ENCODE results near the gene UBAP1. TPM values are rescaled to one million over a fixed set of nuclear protein-coding genes. Genes with fewer than 3 reads are reported as not detected.

The UBAP1 gene
- total RNA-seq, 1 experiment from 2014 or later = 29.4 TPM

DNA sequence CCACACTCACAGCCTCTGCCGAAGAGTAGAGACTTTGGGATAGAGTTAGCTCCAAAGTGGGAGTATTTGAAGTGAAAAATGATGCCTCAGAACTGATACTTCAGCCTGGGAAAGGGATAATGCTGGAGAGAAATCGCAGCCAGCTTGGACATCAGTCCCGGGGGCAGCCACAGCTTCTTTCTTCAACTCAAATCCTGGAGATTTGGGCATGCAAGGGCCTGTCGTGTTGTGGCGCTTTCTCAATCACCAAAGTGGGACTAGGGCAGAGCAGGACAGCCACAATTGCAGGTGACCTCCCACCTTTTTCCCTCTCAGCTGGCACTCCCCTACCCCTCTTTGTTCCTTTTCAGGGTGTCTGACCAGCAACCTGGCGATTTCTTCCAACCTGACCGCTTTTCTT, 70.4 kb downstream of the UBAP1 start:
- Mint-ChIP-seq H3K9me3 (ENCODE audit: low read depth, unreplicated experiment) (no peaks in the 10 kb centered on the region), H3K4me3 (ENCODE audit: low read depth, unreplicated experiment) (no peak overlapping the region), H3K27me3 (ENCODE audit: unreplicated experiment) (no peaks in the 10 kb centered on the region), H3K27ac (ENCODE audit: unreplicated experiment) (no peak overlapping the region), H3K36me3 (ENCODE audit: insufficient read depth, unreplicated experiment) (peaks cover 19% of the 10 kb centered on the region), H3K4me1 (ENCODE audit: low read depth, unreplicated experiment) (no peaks in the 10 kb centered on the region)
- CTCF ChIA-PET = no interaction called here
- BruUV-seq (replicated peaks) = no TSS peak
- TF ChIP-seq, protein P1, sequence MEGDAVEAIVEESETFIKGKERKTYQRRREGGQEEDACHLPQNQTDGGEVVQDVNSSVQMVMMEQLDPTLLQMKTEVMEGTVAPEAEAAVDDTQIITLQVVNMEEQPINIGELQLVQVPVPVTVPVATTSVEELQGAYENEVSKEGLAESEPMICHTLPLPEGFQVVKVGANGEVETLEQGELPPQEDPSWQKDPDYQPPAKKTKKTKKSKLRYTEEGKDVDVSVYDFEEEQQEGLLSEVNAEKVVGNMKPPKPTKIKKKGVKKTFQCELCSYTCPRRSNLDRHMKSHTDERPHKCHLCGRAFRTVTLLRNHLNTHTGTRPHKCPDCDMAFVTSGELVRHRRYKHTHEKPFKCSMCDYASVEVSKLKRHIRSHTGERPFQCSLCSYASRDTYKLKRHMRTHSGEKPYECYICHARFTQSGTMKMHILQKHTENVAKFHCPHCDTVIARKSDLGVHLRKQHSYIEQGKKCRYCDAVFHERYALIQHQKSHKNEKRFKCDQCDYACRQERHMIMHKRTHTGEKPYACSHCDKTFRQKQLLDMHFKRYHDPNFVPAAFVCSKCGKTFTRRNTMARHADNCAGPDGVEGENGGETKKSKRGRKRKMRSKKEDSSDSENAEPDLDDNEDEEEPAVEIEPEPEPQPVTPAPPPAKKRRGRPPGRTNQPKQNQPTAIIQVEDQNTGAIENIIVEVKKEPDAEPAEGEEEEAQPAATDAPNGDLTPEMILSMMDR (IDR thresholded peaks at IDR 0.05; ENCODE audit: unreplicated experiment) = no peak
- intact Hi-C loops (cut with micrococcal nuclease; ENCODE audit: unreplicated experiment) = no loop called here
- DNase-seq = no peak

DNA sequence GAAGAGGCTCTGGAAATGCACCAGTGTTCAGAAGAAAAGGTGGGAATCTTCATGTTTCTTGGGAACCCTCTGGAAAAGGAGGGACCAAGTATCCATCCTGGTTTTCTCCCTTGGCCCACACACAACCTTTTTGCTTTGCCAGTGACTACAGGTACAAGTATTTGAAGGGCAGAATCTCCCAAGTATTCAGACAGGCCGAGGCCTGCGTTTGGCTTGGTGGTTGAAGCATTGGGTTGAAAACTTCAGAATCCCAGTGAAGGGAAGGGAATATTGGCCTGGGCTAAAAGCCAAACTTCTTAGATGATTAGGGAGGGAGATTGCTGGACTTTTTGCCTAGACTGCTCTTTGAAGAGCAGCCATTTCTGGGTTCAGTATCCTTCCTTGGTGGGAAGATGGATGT, 71.9 kb downstream of the UBAP1 start:
- Mint-ChIP-seq H3K36me3 (ENCODE audit: insufficient read depth, unreplicated experiment) (peaks cover 21% of the 10 kb centered on the region), H3K4me1 (ENCODE audit: low read depth, unreplicated experiment) (no peaks in the 10 kb centered on the region), H3K9me3 (ENCODE audit: low read depth, unreplicated experiment) (no peaks in the 10 kb centered on the region), H3K27ac (ENCODE audit: unreplicated experiment) (no peak overlapping the region), H3K4me3 (ENCODE audit: low read depth, unreplicated experiment) (no peak overlapping the region), H3K27me3 (ENCODE audit: unreplicated experiment) (no peaks in the 10 kb centered on the region)
- intact Hi-C loops (cut with micrococcal nuclease; ENCODE audit: unreplicated experiment) = no loop called here
- BruUV-seq (replicated peaks) = no TSS peak
- TF ChIP-seq, protein P1 (IDR thresholded peaks at IDR 0.05; ENCODE audit: unreplicated experiment) = no peak
- CTCF ChIA-PET = no interaction called here
- no peak for DNase-seq

DNA sequence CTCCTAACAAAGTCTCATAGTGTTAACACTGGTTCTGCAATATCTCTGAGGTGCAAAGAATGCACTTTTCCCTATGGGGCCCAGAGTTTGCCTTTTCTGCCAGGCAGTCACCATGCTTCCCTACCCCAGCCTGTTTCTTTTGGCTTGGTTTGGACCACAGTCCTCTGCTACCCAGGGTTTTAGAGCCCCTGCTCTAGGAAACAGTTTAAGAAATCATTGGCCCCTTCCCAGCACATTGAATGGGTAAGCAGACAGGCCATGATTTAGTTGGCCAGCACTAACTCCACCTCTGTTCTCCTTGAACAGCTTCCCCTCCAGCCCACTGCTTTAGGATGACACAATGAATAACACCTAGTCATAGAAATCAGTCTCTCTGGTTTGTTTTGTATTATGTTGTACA, 73.2 kb downstream of the UBAP1 start:
- no peak for DNase-seq
- BruUV-seq (replicated peaks) = TSS peak; percentile 34
- peaks cover 21% of the 10 kb centered on the region for H3K36me3 Mint-ChIP-seq (ENCODE audit: insufficient read depth, unreplicated experiment)
- H3K4me1 Mint-ChIP-seq (ENCODE audit: low read depth, unreplicated experiment) = no peaks in the 10 kb centered on the region
- CTCF ChIA-PET = no interaction called here
- no peaks in the 10 kb centered on the region for H3K9me3 Mint-ChIP-seq (ENCODE audit: low read depth, unreplicated experiment)
- H3K27ac Mint-ChIP-seq (ENCODE audit: unreplicated experiment) = no peak overlapping the region
- TF ChIP-seq, protein P1 (IDR thresholded peaks at IDR 0.05; ENCODE audit: unreplicated experiment) = no peak
- intact Hi-C loops (cut with micrococcal nuclease; ENCODE audit: unreplicated experiment) = no loop called here
- H3K4me3 Mint-ChIP-seq (ENCODE audit: low read depth, unreplicated experiment) = no peak overlapping the region
- H3K27me3 Mint-ChIP-seq (ENCODE audit: unreplicated experiment) = no peaks in the 10 kb centered on the region

DNA sequence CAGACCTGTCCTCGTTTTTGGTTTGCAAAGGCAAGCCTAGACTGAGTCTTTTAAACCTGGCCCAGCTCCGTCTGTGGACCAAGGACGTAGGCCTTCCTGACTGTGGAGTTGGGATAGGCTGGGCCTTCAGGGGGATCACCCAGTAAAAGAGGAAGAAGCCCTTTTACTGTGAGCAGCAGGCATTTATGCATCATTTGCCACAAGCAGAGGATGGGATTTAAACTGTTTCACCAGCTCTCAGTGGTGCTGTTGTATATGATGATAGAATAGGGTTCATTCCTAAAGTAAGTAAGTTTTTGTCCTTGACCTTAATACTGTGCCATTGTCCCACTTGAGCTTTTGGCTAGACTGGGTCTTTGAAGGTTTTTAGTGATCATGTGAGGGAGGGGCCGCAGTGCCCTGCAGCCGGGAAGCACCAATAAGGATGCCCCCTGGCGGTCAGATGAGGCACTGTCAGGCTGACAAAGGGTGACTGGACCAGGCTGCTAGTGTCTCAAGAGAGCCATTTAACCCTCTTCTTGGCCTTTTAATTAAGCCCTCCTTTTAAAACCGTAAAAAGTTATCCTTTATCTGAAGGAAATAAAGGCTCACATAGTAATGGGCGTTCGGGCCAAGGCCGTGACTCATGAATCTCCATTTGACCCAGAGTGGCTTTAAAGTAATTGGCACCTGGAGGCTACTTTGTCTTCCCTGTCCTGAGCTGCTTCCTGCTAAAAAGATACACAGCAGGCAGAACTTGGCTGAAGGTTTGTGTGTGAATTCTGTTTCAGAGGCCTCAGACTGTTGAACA, 74.0 kb downstream of the UBAP1 start:
- peaks cover 21% of the 10 kb centered on the region for H3K36me3 Mint-ChIP-seq (ENCODE audit: insufficient read depth, unreplicated experiment)
- peak; percentile 72 for DNase-seq

More for the DNA sequence above, 74.0 kb downstream of the UBAP1 start:
- Mint-ChIP-seq H3K27ac (ENCODE audit: unreplicated experiment) (no peak overlapping the region), H3K4me3 (ENCODE audit: low read depth, unreplicated experiment) (no peak overlapping the region), H3K9me3 (ENCODE audit: low read depth, unreplicated experiment) (no peaks in the 10 kb centered on the region), H3K4me1 (ENCODE audit: low read depth, unreplicated experiment) (no peaks in the 10 kb centered on the region), H3K27me3 (ENCODE audit: unreplicated experiment) (no peaks in the 10 kb centered on the region)
- intact Hi-C loops (cut with micrococcal nuclease; ENCODE audit: unreplicated experiment) = no loop called here
- TF ChIP-seq, protein P1 (IDR thresholded peaks at IDR 0.05; ENCODE audit: unreplicated experiment) = peak; percentile 84
- BruUV-seq (replicated peaks) = no TSS peak
- CTCF ChIA-PET = interaction anchor here (0.5 to 0.9 kb wide), 2 partner anchors 25 to 179 kb away, joined by 6 to 11 read pairs; no protein-coding TSS in a partner anchor

All from Calu3 (cell line).